ENCODE data around the gene TRIP4. TPM values are rescaled to one million over a fixed set of nuclear protein-coding genes. Genes with fewer than 3 reads are reported as not detected.

TRIP4 gene
- total and polyA plus RNA-seq, 2 of the 8 experiments (the other 6 are each of a cell fraction or from before 2014, with no cell fraction given), result 6.2 to 18.9 TPM

- H4K5ac ChIP-seq (ENCODE audit: insufficient read length, low read depth, low read length), result no peak overlapping the region
- H3K79me1 ChIP-seq (ENCODE audit: low read depth, low read length), result no peaks in the 10 kb centered on the region; the same call in 1 of the 2 replicates
- 84% methylated on average over 1 of the region's 1 CpG; no CpG with 5 or more reads in 1 of the 2 experiments for WGBS, 2 experiments (ENCODE audit: extremely low coverage in 1 of 2, insufficient coverage in 1 of 2, insufficient read length in 1 of 2, insufficient replicate concordance in 2 of 2, low coverage in 1 of 2, low lambda C conversion rate in 2 of 2, missing lambda C conversion rate in 1 of 2)
- no peak overlapping the region for H2BK5ac ChIP-seq (ENCODE audit: low read depth, low read length)
- no peak overlapping the region for H2AK5ac ChIP-seq (ENCODE audit: low read depth, low read length)
- H2BK20ac ChIP-seq (ENCODE audit: low read length), result no peak overlapping the region
- H3K23me2 ChIP-seq (ENCODE audit: low read depth, low read length), result no peaks in the 10 kb centered on the region
- H3K4me1 ChIP-seq (replicated peaks in 1 of 4; ENCODE audit: control insufficient read depth in 3 of 4, insufficient read depth in 4 of 4, low read length in 3 of 4), result no peaks in the 10 kb centered on the region; a peak in 2 of 7 replicates
- H3K14ac ChIP-seq (ENCODE audit: insufficient read length), result no peak overlapping the region
- H3K4me2 ChIP-seq (ENCODE audit: insufficient read depth in 1 of 2, low read depth in 2 of 2, low read length in 2 of 2), result no peak overlapping the region
- FAIRE-seq (no peak), DNase-seq (ENCODE audit: low read depth in 1 of 2, low spot score in 2 of 2) (no peak)
- no peak overlapping the region for H3K4me3 ChIP-seq (ENCODE audit: extremely low read depth in 1 of 4, insufficient read depth in 2 of 4, low read depth in 3 of 4, low read length in 4 of 4)
- H3K36me3 ChIP-seq (ENCODE audit: control insufficient read depth in 2 of 4, insufficient read depth in 4 of 4, low read length in 3 of 4), result 0 out of 8 replicates have a peak, but pooled peaks cover 0 to 2% (median 0%) of the 10 kb centered on the region in 4 experiments
- no peak overlapping the region; the same call in 1 of the 2 replicates for H3K27ac ChIP-seq (ENCODE audit: low read depth, low read length)
- CTCF ChIA-PET (ENCODE audit: partially characterized antibody), result interaction anchor here (1.0 to 1.5 kb wide), 3 partner anchors 54 to 210 kb away, joined by 3 to 5 read pairs (median 4); no protein-coding TSS in a partner anchor
- POLR2A ChIA-PET (ENCODE audit: partially characterized antibody), result interaction anchor here (0.5 to 6.4 kb wide), 6 partner anchors 10 to 549 kb away, joined by 3 to 43 read pairs (median 4); no protein-coding TSS in a partner anchor
- H3K18ac ChIP-seq (ENCODE audit: extremely low read depth, low read length), result no peak overlapping the region
- no peak overlapping the region for H3K23ac ChIP-seq (ENCODE audit: insufficient read length)
- no peaks in the 10 kb centered on the region for H3K9me3 ChIP-seq (ENCODE audit: insufficient read depth in 2 of 2, low read depth in 1 of 2, low read length in 1 of 2)
- no peak overlapping the region for H2BK120ac ChIP-seq (replicated peaks; ENCODE audit: low read depth, low read length)
- no peak overlapping the region for H2AFZ ChIP-seq (ENCODE audit: low read length)
- H3K79me2 ChIP-seq (ENCODE audit: control insufficient read depth in 1 of 2, insufficient read depth in 2 of 2, low read length in 2 of 2), result peaks cover 4 to 72% of the 10 kb centered on the region in 2 experiments; a peak in 2 of 4 replicates
- H2BK12ac ChIP-seq (ENCODE audit: low read depth, low read length), result no peak overlapping the region
- TF ChIP-seq RFX5 (IDR thresholded peaks at IDR 0.05; ENCODE audit: borderline replicate concordance, low read depth, low read length) (no peak), SP1 (IDR thresholded peaks at IDR 0.05; ENCODE audit: low read depth, low read length) (no peak), EGR1 (IDR thresholded peaks at IDR 0.05; ENCODE audit: borderline replicate concordance, low read depth, low read length) (no peak), JUN (IDR thresholded peaks at IDR 0.05; ENCODE audit: low read depth, low read length) (no peak), CEBPB (IDR thresholded peaks at IDR 0.05; ENCODE audit: low read depth, low read length) (no peak), NANOG (IDR thresholded peaks at IDR 0.05; ENCODE audit: insufficient read depth, low read depth, low read length, poor library complexity, severe bottlenecking) (no peak), ASH2L (IDR thresholded peaks at IDR 0.05; ENCODE audit: low read length) (no peak), POLR2AphosphoS5 (IDR thresholded peaks at IDR 0.05; ENCODE audit: low read depth, low read length) (no peak), GTF2F1 (IDR thresholded peaks at IDR 0.05; ENCODE audit: borderline replicate concordance, low read depth, low read length) (no peak), EP300 (IDR thresholded peaks at IDR 0.05; ENCODE audit: borderline replicate concordance in 1 of 2, low read depth in 2 of 2, low read length in 2 of 2) (no peak), BACH1 (IDR thresholded peaks at IDR 0.05; ENCODE audit: low read length) (no peak), ZNF274 (IDR thresholded peaks at IDR 0.05; ENCODE audit: borderline replicate concordance, extremely low read depth, low read length) (no peak), RXRA (IDR thresholded peaks at IDR 0.05; ENCODE audit: insufficient read depth, low read depth, low read length) (no peak), RBBP5 (IDR thresholded peaks at IDR 0.05; ENCODE audit: borderline replicate concordance, low read depth, low read length) (no peak)
- no peak overlapping the region for H2BK15ac ChIP-seq (ENCODE audit: low read length)
- no peak overlapping the region for H3K4ac ChIP-seq (replicated peaks; ENCODE audit: insufficient read length, low read depth, low read length)
- H4K91ac ChIP-seq (replicated peaks; ENCODE audit: insufficient read length, low read length), result no peak overlapping the region
- peaks cover 8 to 17% of the 10 kb centered on the region in 2 experiments for H4K20me1 ChIP-seq (replicated peaks in 1 of 2; ENCODE audit: control insufficient read depth in 1 of 2, insufficient read depth in 2 of 2, low read length in 2 of 2)
- no peaks in the 10 kb centered on the region for H3K27me3 ChIP-seq (replicated peaks in 1 of 4; ENCODE audit: control insufficient read depth in 3 of 4, extremely low read depth in 1 of 4, insufficient read depth in 3 of 4, low read length in 3 of 4)
- H3K9ac ChIP-seq (replicated peaks in 1 of 4; ENCODE audit: extremely low read depth in 1 of 4, low read depth in 3 of 4, low read length in 3 of 4), result no peak overlapping the region
- no peak overlapping the region for H4K8ac ChIP-seq (ENCODE audit: extremely low read depth, insufficient read depth, low read length)
- no peak overlapping the region for H3K56ac ChIP-seq (replicated peaks; ENCODE audit: insufficient read length, low read depth, low read length)
These were observed 88.9 kb downstream of the TRIP4 start for GRCh38 chr15:64476550-64476949.
